Stomach (tissue), 9 donors: ENCODE data around the gene OTOG. TPM values are rescaled to one million over a fixed set of nuclear protein-coding genes. Genes with fewer than 3 reads are reported as not detected.

Experiments used
- DNase-seq, 2 donors: peaks; one replicate each; pipeline versions ENCODE4 v3.0.0 to v3.0.0-alpha.2; 2013 to 2019
- H3K27ac ChIP-seq, 5 donors: fragments of 200-600 bp in 4 of 5; sonication (generic) in 4 of 5; one replicate each; pipeline ENCODE4 v1.5.1; 2013 to 2019; ENCODE audit warnings: mild to moderate bottlenecking in 1 of 5, moderate library complexity in 1 of 5
- H3K27me3 ChIP-seq, 3 donors: fragments of 200-600 bp; sonication (generic); one replicate each; pipeline ENCODE4 v1.5.1; 2017 to 2019; ENCODE audit warnings: mixed run types in 1 of 3
- H3K36me3 ChIP-seq, 4 donors: fragments of 200-600 bp; sonication (generic); 1 replicate in 3 of 4; 2 replicates in 1 of 4; pipeline ENCODE4 v1.5.1; 2016 to 2019
- H3K4me1 ChIP-seq, 4 donors: fragments of 200-600 bp; sonication (generic); one replicate each; pipeline ENCODE4 v1.5.1; 2016 to 2019
- H3K4me3 ChIP-seq, 4 donors: fragments of 200-600 bp; sonication (generic) in 3 of 4; one replicate each; pipeline ENCODE4 v1.5.1; 2016 to 2019; ENCODE audit warnings: mild to moderate bottlenecking in 1 of 4
- H3K9me3 ChIP-seq, 4 donors: fragments of 200-600 bp; sonication (generic); one replicate each; pipeline ENCODE4 v1.5.1; 2016 to 2019
- EP300 ChIP-seq: sonication (generic); formaldehyde crosslinking; IDR thresholded peaks from one replicate; pipeline ENCODE4 v1.6.1; 2017; ENCODE audit warnings: antibody characterized with exemption
- POLR2A ChIP-seq, 4 donors: fragments of 450-650 bp; IDR thresholded peaks; one replicate each; pipeline ENCODE4 v1.6.1; 2016; ENCODE audit warnings: antibody characterized with exemption in 4 of 4, control low read depth in 2 of 4, mild to moderate bottlenecking in 1 of 4, moderate library complexity in 1 of 4
- POLR2AphosphoS5 ChIP-seq, 3 donors: sonication (generic); formaldehyde crosslinking; IDR thresholded peaks; one replicate each; pipeline ENCODE4 v1.6.1; 2016; ENCODE audit warnings: antibody characterized with exemption in 3 of 3
- WGBS, 5 donors: extraction: QIAGEN DNeasy Blood & Tissue Kit in 3 of 5; methylation state at CpG; one replicate each; pipeline versions ENCODE4 v1.1.5 to v1.1.7; 2013 to 2018; 5-methylcytosine and 5-hydroxymethylcytosine counted together
- intact Hi-C: fragments of 100-400 bp; cut with DNase I; formaldehyde crosslinking; loops from one replicate; pipeline ENCODE4 v1.15.1; 2023; ENCODE audit warnings: low total_unique reads
- polyA plus RNA-seq, 3 donors: library from polyadenylated mRNA; stranded (reverse); fragments of 200-250 nt; gene quantifications; one replicate each; pipeline ENCODE4 v1.2.3, GENCODE V29; 2013
- total RNA-seq, 5 donors: library from RNA; depleted of rRNA; stranded (reverse); fragments of >200 nt; gene quantifications; one replicate each; pipeline versions ENCODE4 v1.1.0 to v1.2.3, GENCODE V29; 2014 to 2016
- TF ChIP-seq, protein P1 (sequence below), 7 experiments: fragments of 450-650 bp in 4 of 7; fragments of 200-600 bp in 3 of 7; sonication (generic) in 3 of 7; IDR thresholded peaks; one replicate each; pipeline ENCODE4 v1.5.1; 2016 to 2019; ENCODE audit warnings: antibody characterized with exemption in 7 of 7, control low read depth in 2 of 7, mild to moderate bottlenecking in 1 of 7
- donor health status: healthy with polysubstance abuse.
- donor health status: Bipolar disorder and iron deficiency.
- donor health status: healthy.

OTOG gene
- total and polyA plus RNA-seq, 8 donors, result not detected

DNA sequence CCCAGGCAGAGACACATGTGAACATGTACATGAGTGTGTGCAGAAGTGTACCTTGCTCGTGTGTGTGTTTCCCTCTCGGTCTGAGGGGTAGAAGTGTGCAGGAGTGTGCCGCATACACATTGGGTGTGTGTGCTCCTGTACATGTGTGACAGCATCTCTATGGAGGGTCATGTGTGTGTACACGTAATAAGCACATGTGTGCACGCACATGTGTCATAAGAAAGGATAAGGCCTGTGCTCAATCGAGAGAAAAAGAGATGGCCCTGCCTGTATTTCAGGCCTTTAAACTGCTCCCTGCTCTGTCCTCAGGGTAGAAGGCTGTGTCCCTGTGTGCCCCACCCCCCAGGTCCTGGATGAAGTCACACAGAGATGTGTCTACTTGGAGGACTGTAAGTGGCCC, 61.8 kb downstream of the OTOG start:
- H3K4me1 ChIP-seq, result no peaks in the 10 kb centered on the region
- H3K4me3 ChIP-seq, result no peak overlapping the region
- WGBS, 5 donors, result 83 to 93% (median 86%) methylated on average over 6 of the region's 6 CpGs
- no peak for DNase-seq
- no peak overlapping the region for H3K27ac ChIP-seq
- intact Hi-C loops, result loop anchor here (10.0 kb wide), 1 partner anchor 366 kb away; no protein-coding TSS in a partner anchor
- H3K27me3 ChIP-seq, result peaks cover 0 to 11% (median 0%) of the 10 kb centered on the region in 3 donors
- TF ChIP-seq, protein P1, sequence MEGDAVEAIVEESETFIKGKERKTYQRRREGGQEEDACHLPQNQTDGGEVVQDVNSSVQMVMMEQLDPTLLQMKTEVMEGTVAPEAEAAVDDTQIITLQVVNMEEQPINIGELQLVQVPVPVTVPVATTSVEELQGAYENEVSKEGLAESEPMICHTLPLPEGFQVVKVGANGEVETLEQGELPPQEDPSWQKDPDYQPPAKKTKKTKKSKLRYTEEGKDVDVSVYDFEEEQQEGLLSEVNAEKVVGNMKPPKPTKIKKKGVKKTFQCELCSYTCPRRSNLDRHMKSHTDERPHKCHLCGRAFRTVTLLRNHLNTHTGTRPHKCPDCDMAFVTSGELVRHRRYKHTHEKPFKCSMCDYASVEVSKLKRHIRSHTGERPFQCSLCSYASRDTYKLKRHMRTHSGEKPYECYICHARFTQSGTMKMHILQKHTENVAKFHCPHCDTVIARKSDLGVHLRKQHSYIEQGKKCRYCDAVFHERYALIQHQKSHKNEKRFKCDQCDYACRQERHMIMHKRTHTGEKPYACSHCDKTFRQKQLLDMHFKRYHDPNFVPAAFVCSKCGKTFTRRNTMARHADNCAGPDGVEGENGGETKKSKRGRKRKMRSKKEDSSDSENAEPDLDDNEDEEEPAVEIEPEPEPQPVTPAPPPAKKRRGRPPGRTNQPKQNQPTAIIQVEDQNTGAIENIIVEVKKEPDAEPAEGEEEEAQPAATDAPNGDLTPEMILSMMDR (IDR thresholded peaks at IDR 0.05), result no peak
- TF ChIP-seq EP300, result no peak
- TF ChIP-seq POLR2A (IDR thresholded peaks at IDR 0.05), result no peak
- no peaks in the 10 kb centered on the region for H3K36me3 ChIP-seq
- H3K9me3 ChIP-seq, result no peaks in the 10 kb centered on the region

DNA sequence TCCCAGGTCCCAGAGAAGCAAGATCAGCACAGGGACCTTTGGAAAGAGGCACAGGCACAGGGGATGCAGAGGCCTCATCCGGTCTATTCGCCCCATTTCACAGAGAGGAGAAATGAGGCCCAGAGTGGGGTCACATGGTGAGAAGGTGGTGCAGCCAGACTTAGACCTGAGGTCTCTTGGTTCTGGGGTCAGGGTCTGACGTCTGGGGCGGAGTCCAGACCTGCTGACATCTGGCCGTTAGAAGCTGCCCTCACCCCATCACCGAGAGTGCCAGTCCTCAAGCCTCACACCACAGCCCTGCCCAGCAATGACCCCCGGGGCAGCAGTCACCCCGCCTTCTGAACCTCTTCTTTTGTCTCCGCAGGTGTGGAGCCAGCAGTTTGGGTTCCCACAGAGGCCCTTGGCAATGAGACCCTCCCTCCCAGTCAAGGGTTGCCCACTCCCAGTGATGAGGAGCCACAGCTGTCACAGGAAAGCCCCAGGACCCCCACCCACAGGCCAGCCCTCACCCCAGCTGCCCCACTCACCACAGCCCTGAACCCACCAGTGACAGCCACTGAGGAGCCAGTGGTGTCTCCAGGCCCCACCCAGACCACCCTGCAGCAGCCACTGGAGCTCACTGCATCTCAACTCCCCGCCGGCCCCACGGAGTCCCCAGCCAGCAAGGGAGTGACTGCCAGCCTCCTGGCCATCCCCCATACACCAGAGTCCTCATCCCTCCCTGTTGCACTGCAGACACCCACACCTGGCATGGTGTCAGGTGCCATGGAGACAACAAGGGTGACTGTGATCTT, 62.4 kb downstream of the OTOG start:
- Histone ChIP-seq H3K9me3 (no peaks in the 10 kb centered on the region), H3K36me3 (no peaks in the 10 kb centered on the region), H3K4me3 (no peak overlapping the region), H3K27ac (no peak overlapping the region), H3K27me3 (peaks cover 0 to 11% (median 0%) of the 10 kb centered on the region in 3 donors), H3K4me1 (no peaks in the 10 kb centered on the region)
- DNase-seq, result no peak
- intact Hi-C loops, result loop anchor here (10.0 kb wide), 1 partner anchor 365 kb away; no protein-coding TSS in a partner anchor
- 73 to 85% (median 79%) methylated on average over 12 of the region's 12 CpGs for WGBS, 5 donors
- TF ChIP-seq EP300 (no peak), POLR2AphosphoS5 (IDR thresholded peaks at IDR 0.05) (no peak), POLR2A (IDR thresholded peaks at IDR 0.05) (no peak)
- TF ChIP-seq, protein P1 (IDR thresholded peaks at IDR 0.05), result no peak

GRCh38 chr11:17610085-17610894, 63.2 kb downstream of the OTOG start:
- no peaks in the 10 kb centered on the region for H3K9me3 ChIP-seq
- peaks cover 0 to 11% (median 0%) of the 10 kb centered on the region in 3 donors for H3K27me3 ChIP-seq
- no peaks in the 10 kb centered on the region for H3K4me1 ChIP-seq
- TF ChIP-seq, protein P1 (IDR thresholded peaks at IDR 0.05), result no peak
- TF ChIP-seq POLR2A (IDR thresholded peaks at IDR 0.05), result no peak
- no peak for TF ChIP-seq POLR2AphosphoS5 (IDR thresholded peaks at IDR 0.05)
- TF ChIP-seq EP300, result no peak
- intact Hi-C loops, result no loop called here
- no peak overlapping the region for H3K4me3 ChIP-seq
- 63 to 71% (median 64%) methylated on average over 11 to 17 of the region's 17 CpGs for WGBS, 5 donors
- no peak for DNase-seq
- no peak overlapping the region for H3K27ac ChIP-seq
- H3K36me3 ChIP-seq, result no peaks in the 10 kb centered on the region

- DNase-seq, result no peak
- no peak overlapping the region for H3K4me3 ChIP-seq
- 66 to 79% (median 77%) methylated on average over 4 to 12 of the region's 12 CpGs for WGBS, 5 donors
- intact Hi-C loops, result no loop called here
- no peak for TF ChIP-seq EP300
- TF ChIP-seq, protein P1 (IDR thresholded peaks at IDR 0.05), result no peak
- no peak for TF ChIP-seq POLR2A (IDR thresholded peaks at IDR 0.05)
- no peak for TF ChIP-seq POLR2AphosphoS5 (IDR thresholded peaks at IDR 0.05)
- no peaks in the 10 kb centered on the region for H3K36me3 ChIP-seq
- H3K27ac ChIP-seq, result no peak overlapping the region
- H3K27me3 ChIP-seq, result peaks cover 0 to 11% (median 0%) of the 10 kb centered on the region in 3 donors
- no peaks in the 10 kb centered on the region for H3K4me1 ChIP-seq
- H3K9me3 ChIP-seq, result no peaks in the 10 kb centered on the region
Measured at GRCh38 chr11:17611049-17611448, 64.0 kb downstream of the OTOG start.
